ENCODE measurements around the gene RAPGEF1. TPM values are rescaled to one million over a fixed set of nuclear protein-coding genes. Genes with fewer than 3 reads are reported as not detected.

The RAPGEF1 gene
- total and polyA plus RNA-seq, 9 of the 15 experiments (the other 6 are each of a cell fraction or from before 2014, with no cell fraction given) = 0.06 to 44.1 (median 19.9) TPM

DNA sequence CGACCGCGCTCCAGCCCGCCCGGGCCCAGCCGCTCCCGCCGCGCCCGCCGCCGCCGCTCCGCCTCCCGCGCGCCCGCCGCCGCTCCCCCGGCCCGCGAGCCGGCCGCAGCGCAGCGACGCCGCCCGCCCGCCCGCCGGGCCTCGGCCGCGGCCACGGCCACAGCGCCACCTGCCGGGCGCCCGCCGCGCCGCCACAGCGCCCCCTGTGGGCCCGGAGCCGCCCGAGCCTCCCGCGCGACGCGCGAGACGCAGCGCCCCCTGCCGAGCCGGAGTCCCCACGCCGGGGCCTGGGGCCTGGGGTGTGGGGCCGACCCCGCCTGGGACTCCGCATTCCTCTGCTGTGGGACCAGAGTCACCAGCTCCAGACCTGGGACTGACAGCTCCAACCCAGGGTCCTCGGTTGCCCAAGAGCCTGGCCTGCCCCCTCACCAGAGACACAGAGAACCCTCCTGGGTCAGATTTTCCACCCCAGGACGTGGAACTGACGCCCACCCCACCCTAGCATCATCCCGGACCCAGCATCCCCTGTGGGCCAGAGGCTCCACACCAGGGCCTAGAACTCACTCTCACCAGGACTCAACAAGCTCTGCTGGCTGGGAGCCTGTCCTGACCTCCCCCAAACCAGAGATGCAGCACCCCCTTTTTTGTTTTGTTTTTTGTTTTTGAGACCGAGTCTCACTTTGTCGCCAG lies at the start of gene RAPGEF1 (continued):
- no peak for TF ChIP-seq KAT7 (CRISPR knock-in tag; IDR thresholded peaks at IDR 0.05; ENCODE audit: borderline replicate concordance)
- no peak for TF ChIP-seq ELF4 (CRISPR knock-in tag; IDR thresholded peaks at IDR 0.05)
- no peak for TF ChIP-seq ZNF77 (CRISPR knock-in tag; IDR thresholded peaks at IDR 0.05)
- TF ChIP-seq ZNF445 (CRISPR knock-in tag; IDR thresholded peaks at IDR 0.05; ENCODE audit: low read depth) = no peak
- no peak for TF ChIP-seq PRMT5 (CRISPR knock-in tag; IDR thresholded peaks at IDR 0.05)
- TF ChIP-seq ZFP1 (CRISPR knock-in tag; IDR thresholded peaks at IDR 0.05) = no peak
- TF ChIP-seq KLF13 (tag; IDR thresholded peaks at IDR 0.05; ENCODE audit: borderline replicate concordance, low read depth) = no peak
- TF ChIP-seq CHAMP1 (IDR thresholded peaks at IDR 0.05) = no peak
- peak; percentile 96 for TF ChIP-seq RB1 (IDR thresholded peaks at IDR 0.05; ENCODE audit: low read depth)
- TF ChIP-seq, protein P1, sequence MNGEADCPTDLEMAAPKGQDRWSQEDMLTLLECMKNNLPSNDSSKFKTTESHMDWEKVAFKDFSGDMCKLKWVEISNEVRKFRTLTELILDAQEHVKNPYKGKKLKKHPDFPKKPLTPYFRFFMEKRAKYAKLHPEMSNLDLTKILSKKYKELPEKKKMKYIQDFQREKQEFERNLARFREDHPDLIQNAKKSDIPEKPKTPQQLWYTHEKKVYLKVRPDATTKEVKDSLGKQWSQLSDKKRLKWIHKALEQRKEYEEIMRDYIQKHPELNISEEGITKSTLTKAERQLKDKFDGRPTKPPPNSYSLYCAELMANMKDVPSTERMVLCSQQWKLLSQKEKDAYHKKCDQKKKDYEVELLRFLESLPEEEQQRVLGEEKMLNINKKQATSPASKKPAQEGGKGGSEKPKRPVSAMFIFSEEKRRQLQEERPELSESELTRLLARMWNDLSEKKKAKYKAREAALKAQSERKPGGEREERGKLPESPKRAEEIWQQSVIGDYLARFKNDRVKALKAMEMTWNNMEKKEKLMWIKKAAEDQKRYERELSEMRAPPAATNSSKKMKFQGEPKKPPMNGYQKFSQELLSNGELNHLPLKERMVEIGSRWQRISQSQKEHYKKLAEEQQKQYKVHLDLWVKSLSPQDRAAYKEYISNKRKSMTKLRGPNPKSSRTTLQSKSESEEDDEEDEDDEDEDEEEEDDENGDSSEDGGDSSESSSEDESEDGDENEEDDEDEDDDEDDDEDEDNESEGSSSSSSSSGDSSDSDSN (IDR thresholded peaks at IDR 0.05; ENCODE audit: borderline replicate concordance in 1 of 2, low read depth in 2 of 2, low read length in 2 of 2) = peak in 1 of 2 experiments; percentile 38; a peak in 1 of 4 replicates
- TF ChIP-seq FOXJ3 (CRISPR knock-in tag; IDR thresholded peaks at IDR 0.05) = no peak
- no peak for TF ChIP-seq DLX4 (CRISPR knock-in tag; IDR thresholded peaks at IDR 0.05)
- no peak for TF ChIP-seq CHD4 (IDR thresholded peaks at IDR 0.05; ENCODE audit: insufficient read depth, insufficient replicate concordance, low read depth, low read length, poor library complexity, severe bottlenecking)
- no peak for TF ChIP-seq TGIF2 (CRISPR knock-in tag; IDR thresholded peaks at IDR 0.05)
- no peak for TF ChIP-seq ZZZ3 (IDR thresholded peaks at IDR 0.05)
- no peak for TF ChIP-seq ZNF3 (CRISPR knock-in tag; IDR thresholded peaks at IDR 0.05)
- TF ChIP-seq ZC3H4 (CRISPR knock-in tag; IDR thresholded peaks at IDR 0.05; ENCODE audit: borderline replicate concordance) = no peak
